T-helper 2 cell treated with Interferon-gamma antibody and Interleukin-4, amounts not matched to agents 100 ng/mL and 5 ng/mL, for 36 hours (primary cell): ENCODE results near the gene SLAMF9. TPM values are rescaled to one million over a fixed set of nuclear protein-coding genes. Genes with fewer than 3 reads are reported as not detected.

Experiments used
- intact Hi-C: fragments of 100-400 bp; cut with micrococcal nuclease; formaldehyde crosslinking; loops from one replicate; pipeline ENCODE4 v1.15.1; 2023
- total RNA-seq: library from RNA; stranded (reverse); gene quantifications from 2 replicates; pipeline ENCODE4 v1.2.3, GENCODE V29; 2022

SLAMF9 gene
- total RNA-seq, 1 donor from 2014 or later: not detected

GRCh38 chr1:159977364-159978106 lies 23.5 kb upstream of the SLAMF9 start:
- intact Hi-C loops: no loop called here

- intact Hi-C loops: no loop called here
Observed at GRCh38 chr1:159974350-159974965, 20.4 kb upstream of the SLAMF9 start.

GRCh38 chr1:159973350-159973940 lies 19.4 kb upstream of the SLAMF9 start:
- intact Hi-C loops: no loop called here

- intact Hi-C loops: no loop called here
Observed at GRCh38 chr1:159972443-159973205, 18.6 kb upstream of the SLAMF9 start.

- intact Hi-C loops: no loop called here
Observed at GRCh38 chr1:159970932-159971342, 16.9 kb upstream of the SLAMF9 start.

- intact Hi-C loops: no loop called here
Observed at GRCh38 chr1:159968901-159969300, 14.9 kb upstream of the SLAMF9 start.

GRCh38 chr1:159965263-159965662 lies 11.2 kb upstream of the SLAMF9 start:
- intact Hi-C loops: no loop called here

GRCh38 chr1:159964144-159964543 lies 10.1 kb upstream of the SLAMF9 start:
- intact Hi-C loops: no loop called here

- intact Hi-C loops: no loop called here
Observed at GRCh38 chr1:159962176-159962575, 8.1 kb upstream of the SLAMF9 start.

- intact Hi-C loops: no loop called here
Observed at GRCh38 chr1:159961636-159962035, 7.6 kb upstream of the SLAMF9 start.

GRCh38 chr1:159960721-159961381 lies 6.8 kb upstream of the SLAMF9 start:
- intact Hi-C loops: no loop called here

- intact Hi-C loops: no loop called here
Observed at GRCh38 chr1:159959451-159959850, 5.4 kb upstream of the SLAMF9 start.

GRCh38 chr1:159958719-159959380 lies 4.8 kb upstream of the SLAMF9 start:
- intact Hi-C loops: no loop called here

- intact Hi-C loops: no loop called here
Observed at GRCh38 chr1:159957824-159958268, 3.8 kb upstream of the SLAMF9 start.

GRCh38 chr1:159955456-159955855 lies 1.4 kb upstream of the SLAMF9 start:
- intact Hi-C loops: no loop called here

- intact Hi-C loops: no loop called here
Observed at GRCh38 chr1:159952932-159953331, 1.1 kb downstream of the SLAMF9 start.

- intact Hi-C loops: no loop called here
Observed at GRCh38 chr1:159951551-159951950, 2.5 kb downstream of the SLAMF9 start.

GRCh38 chr1:159951016-159951415 lies 3.0 kb downstream of the SLAMF9 start:
- intact Hi-C loops: no loop called here

- intact Hi-C loops: no loop called here
Observed at GRCh38 chr1:159949981-159950381, 4.1 kb downstream of the SLAMF9 start.

GRCh38 chr1:159949123-159949522 lies 4.9 kb downstream of the SLAMF9 start:
- intact Hi-C loops: no loop called here

- intact Hi-C loops: no loop called here
Observed at GRCh38 chr1:159947942-159948341, 6.1 kb downstream of the SLAMF9 start.
